Ishikawa (cell line): ENCODE data around the gene SAMD4B.

Experiments
- CREB1 ChIP-seq: IDR thresholded peaks from 2 replicates; pipeline ENCODE4 v1.6.1; 2012; ENCODE audit warnings: low read depth
- EGR1 ChIP-seq: IDR thresholded peaks from 2 replicates; pipeline ENCODE4 v1.6.1; 2012
- EP300 ChIP-seq: IDR thresholded peaks from 2 replicates; pipeline ENCODE4 v1.6.1; 2012; ENCODE audit warnings: borderline replicate concordance
- FOXM1 ChIP-seq: IDR thresholded peaks from 2 replicates; pipeline ENCODE4 v1.6.1; 2012; ENCODE audit warnings: low read depth, borderline replicate concordance
- MAX ChIP-seq: IDR thresholded peaks from 2 replicates; pipeline ENCODE4 v1.6.1; 2012
- RAD21 ChIP-seq: IDR thresholded peaks from 2 replicates; pipeline ENCODE4 v1.6.1; 2012; ENCODE audit warnings: low read depth
- TAF1 ChIP-seq: IDR thresholded peaks from 2 replicates; pipeline ENCODE4 v1.6.1; 2012; ENCODE audit warnings: low read depth, mild to moderate bottlenecking
- USF1 ChIP-seq: IDR thresholded peaks from 2 replicates; pipeline ENCODE4 v1.6.1; 2012
- YY1 ChIP-seq: IDR thresholded peaks from 2 replicates; pipeline ENCODE4 v1.6.1; 2012; ENCODE audit warnings: low read depth
- ZBTB7A ChIP-seq: IDR thresholded peaks from 2 replicates; pipeline ENCODE4 v1.6.1; 2012; ENCODE audit warnings: low read depth
- TF ChIP-seq, protein P1 (sequence below): IDR thresholded peaks from 2 replicates; pipeline ENCODE4 v1.6.1; 2012; ENCODE audit warnings: low read depth, mild to moderate bottlenecking

- no peak for TF ChIP-seq EP300
- peak; percentile 43; the same call in 1 of the 2 replicates for TF ChIP-seq MAX
- peak; percentile 52; the same call in 1 of the 2 replicates for TF ChIP-seq USF1
- peak; percentile 84 for TF ChIP-seq TAF1
- no peak for TF ChIP-seq ZBTB7A
- no peak; the same call in 1 of the 2 replicates for TF ChIP-seq RAD21
- TF ChIP-seq CREB1: peak; percentile 50
- no peak for TF ChIP-seq FOXM1
- TF ChIP-seq EGR1: peak; percentile 22; the same call in 1 of the 2 replicates
- 0 out of 2 replicates have a peak, but pooled peaks have one; percentile 58 for TF ChIP-seq YY1
- TF ChIP-seq, protein P1, sequence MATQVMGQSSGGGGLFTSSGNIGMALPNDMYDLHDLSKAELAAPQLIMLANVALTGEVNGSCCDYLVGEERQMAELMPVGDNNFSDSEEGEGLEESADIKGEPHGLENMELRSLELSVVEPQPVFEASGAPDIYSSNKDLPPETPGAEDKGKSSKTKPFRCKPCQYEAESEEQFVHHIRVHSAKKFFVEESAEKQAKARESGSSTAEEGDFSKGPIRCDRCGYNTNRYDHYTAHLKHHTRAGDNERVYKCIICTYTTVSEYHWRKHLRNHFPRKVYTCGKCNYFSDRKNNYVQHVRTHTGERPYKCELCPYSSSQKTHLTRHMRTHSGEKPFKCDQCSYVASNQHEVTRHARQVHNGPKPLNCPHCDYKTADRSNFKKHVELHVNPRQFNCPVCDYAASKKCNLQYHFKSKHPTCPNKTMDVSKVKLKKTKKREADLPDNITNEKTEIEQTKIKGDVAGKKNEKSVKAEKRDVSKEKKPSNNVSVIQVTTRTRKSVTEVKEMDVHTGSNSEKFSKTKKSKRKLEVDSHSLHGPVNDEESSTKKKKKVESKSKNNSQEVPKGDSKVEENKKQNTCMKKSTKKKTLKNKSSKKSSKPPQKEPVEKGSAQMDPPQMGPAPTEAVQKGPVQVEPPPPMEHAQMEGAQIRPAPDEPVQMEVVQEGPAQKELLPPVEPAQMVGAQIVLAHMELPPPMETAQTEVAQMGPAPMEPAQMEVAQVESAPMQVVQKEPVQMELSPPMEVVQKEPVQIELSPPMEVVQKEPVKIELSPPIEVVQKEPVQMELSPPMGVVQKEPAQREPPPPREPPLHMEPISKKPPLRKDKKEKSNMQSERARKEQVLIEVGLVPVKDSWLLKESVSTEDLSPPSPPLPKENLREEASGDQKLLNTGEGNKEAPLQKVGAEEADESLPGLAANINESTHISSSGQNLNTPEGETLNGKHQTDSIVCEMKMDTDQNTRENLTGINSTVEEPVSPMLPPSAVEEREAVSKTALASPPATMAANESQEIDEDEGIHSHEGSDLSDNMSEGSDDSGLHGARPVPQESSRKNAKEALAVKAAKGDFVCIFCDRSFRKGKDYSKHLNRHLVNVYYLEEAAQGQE: no peak
Observed at GRCh38 chr19:39341719-39342604, at the start of gene SAMD4B.
